NB4 (cell line): Measurements from ENCODE around the gene MERTK.

Experiments
- DNase-seq: peaks from one replicate; pipeline ENCODE4 v3.0.0; 2010; ENCODE audit warnings: low read depth
- H3K4me3 ChIP-seq: one replicate; pipeline ENCODE4 v1.5.1; 2011; ENCODE audit warnings: mild to moderate bottlenecking, low read depth, low read length, moderate library complexity
- MYC ChIP-seq: IDR thresholded peaks from 2 replicates; pipeline ENCODE4 v1.6.1; 2011; ENCODE audit warnings: low read depth, low read length
- POLR2A ChIP-seq: IDR thresholded peaks from 2 replicates; pipeline ENCODE4 v1.6.1; 2011; ENCODE audit warnings: mild to moderate bottlenecking; ENCODE audit not compliant: insufficient read length; ENCODE audit errors: extremely low read depth
- TF ChIP-seq, protein P1 (sequence below): IDR thresholded peaks from one replicate; pipeline ENCODE4 v1.5.1; 2012; ENCODE audit warnings: low read depth, low read length
- TF ChIP-seq, protein P2 (sequence below): IDR thresholded peaks from 2 replicates; pipeline ENCODE4 v1.6.1; 2011; ENCODE audit warnings: low read depth, low read length

The MERTK gene

DNA sequence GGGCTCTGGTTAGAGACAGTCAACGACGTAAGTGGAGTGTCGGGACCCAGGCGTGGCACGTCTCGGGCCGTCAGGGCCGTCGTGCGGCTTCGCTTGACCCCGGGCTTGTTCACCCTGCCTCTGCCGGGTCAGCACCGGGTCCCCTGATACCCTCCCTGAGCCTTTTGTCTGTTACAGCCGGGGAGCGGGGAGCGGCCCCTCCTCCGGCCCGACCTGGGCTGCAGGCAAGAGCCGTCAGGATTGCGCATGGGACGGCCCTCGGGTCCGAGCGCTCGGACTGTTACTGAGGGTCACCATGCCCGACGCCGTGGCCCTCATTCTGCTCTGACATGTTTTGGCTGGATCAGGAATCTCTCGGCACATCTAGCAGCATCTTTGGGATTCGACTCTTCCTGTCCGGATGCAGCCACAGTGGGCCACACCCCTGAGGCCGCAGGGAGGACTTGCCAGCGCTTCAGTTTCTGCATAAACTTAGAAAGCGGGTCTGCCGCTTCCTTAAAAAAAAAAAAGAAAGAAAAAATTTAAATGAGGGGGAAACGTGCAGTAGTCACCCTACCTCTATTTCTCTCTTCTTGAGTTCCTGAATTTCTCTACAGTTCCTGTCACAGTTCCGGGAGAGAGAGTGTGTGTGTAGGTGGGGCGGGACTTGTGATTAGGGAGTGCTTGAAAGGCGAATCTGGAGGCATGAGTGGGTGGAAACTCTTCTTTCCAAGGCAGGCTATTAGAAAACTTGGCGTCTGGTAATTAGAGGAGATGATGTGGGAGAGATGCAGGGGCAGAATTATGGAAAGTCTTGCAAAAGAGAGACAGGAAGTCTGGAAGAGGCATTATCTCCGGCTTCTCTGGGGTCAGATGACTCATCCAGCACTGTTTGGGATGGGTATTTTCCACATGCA, 157.6 kb downstream of the MERTK start:
- DNase-seq: peak; percentile 84
- TF ChIP-seq, protein P1, sequence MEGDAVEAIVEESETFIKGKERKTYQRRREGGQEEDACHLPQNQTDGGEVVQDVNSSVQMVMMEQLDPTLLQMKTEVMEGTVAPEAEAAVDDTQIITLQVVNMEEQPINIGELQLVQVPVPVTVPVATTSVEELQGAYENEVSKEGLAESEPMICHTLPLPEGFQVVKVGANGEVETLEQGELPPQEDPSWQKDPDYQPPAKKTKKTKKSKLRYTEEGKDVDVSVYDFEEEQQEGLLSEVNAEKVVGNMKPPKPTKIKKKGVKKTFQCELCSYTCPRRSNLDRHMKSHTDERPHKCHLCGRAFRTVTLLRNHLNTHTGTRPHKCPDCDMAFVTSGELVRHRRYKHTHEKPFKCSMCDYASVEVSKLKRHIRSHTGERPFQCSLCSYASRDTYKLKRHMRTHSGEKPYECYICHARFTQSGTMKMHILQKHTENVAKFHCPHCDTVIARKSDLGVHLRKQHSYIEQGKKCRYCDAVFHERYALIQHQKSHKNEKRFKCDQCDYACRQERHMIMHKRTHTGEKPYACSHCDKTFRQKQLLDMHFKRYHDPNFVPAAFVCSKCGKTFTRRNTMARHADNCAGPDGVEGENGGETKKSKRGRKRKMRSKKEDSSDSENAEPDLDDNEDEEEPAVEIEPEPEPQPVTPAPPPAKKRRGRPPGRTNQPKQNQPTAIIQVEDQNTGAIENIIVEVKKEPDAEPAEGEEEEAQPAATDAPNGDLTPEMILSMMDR: no peak
- peak; percentile 35 for TF ChIP-seq POLR2A
- H3K4me3 ChIP-seq: peak overlapping the region; percentile 77

DNA sequence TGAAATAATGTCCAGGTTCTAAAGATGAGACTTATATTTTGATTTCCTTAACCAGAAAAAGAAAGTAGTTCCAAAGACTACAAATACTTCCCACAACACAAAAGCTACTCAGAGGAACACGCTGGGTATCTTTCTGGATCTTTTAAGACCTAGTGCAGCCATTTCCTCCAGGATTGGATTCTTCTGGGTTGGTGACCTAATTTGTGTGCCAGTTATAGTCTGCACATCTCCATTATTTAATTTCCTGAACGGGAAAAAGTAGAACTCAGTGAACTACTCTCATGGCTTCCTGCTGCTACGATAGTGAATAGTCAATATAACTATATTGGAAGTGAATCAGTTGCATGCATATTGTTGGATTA, 158.2 kb downstream of the MERTK start:
- DNase-seq: no peak
- H3K4me3 ChIP-seq: peak overlapping the region; percentile 77
- TF ChIP-seq, protein P1: no peak
- TF ChIP-seq MYC (no peak), POLR2A (no peak)
- TF ChIP-seq, protein P2, sequence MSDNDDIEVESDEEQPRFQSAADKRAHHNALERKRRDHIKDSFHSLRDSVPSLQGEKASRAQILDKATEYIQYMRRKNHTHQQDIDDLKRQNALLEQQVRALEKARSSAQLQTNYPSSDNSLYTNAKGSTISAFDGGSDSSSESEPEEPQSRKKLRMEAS: no peak

DNA sequence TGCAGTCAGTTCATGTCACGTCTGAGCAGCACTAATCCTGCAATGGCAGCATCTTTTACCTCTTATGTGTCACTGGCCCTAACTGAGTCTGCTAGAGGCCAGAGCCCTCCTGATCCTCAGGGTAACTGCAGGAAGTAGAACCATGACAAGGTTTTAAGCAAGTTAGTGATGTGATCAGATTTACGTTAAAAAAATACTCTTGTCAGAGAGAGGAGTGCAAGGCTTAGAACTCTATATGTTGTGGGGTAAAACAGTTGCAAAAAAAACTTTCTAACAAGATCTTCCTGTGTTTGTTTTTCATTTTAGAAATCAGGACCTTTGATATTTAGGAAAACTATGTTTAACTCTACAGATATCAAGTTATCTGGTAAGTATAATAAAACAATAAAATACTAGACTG, 161.3 kb downstream of the MERTK start:
- TF ChIP-seq POLR2A (no peak), MYC (no peak)
- TF ChIP-seq, protein P2: no peak
- TF ChIP-seq, protein P1: no peak
- DNase-seq: no peak
- H3K4me3 ChIP-seq: no peak overlapping the region

DNA sequence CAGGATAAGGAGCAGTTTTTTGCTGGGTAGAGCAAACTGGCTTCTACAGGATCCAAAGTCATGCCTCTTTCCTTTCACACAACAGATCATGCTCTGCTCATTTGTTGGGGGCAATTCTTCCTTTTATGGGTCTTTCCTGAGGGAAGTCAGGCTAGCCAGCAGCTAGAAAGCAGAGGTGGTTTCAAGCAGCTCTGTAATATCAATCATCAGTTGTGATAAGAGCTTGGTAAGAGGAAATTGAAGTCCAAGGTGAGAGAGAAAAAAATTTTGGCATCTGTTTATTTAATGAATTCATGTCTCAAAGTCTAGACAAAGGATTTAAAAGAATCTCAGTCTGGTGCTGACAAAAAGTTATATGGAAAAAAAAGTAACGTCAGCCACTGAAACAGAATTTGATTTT, 162.9 kb downstream of the MERTK start:
- no peak for TF ChIP-seq MYC
- TF ChIP-seq, protein P2: no peak
- TF ChIP-seq, protein P1: no peak
- TF ChIP-seq POLR2A: no peak
- no peak for DNase-seq
- H3K4me3 ChIP-seq: no peak overlapping the region

DNA sequence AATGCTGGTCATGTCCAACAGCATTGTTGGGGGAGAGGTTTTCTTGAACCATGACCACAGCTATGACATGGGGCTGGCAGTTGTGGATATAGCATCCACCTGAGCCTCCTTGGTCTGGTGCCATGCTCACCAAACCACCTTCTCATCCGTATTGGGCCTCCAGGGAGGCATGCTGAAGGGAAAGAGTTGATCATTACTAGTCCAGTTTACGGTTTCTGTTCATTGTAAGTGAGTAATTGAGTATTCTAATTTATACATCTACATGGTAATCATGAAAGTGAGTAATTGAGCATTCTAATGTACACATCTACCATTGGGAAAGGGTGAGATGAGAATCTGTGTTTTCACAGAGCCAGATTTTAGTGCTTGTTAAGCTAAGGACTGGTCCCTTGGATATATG, 163.4 kb downstream of the MERTK start:
- no peak overlapping the region for H3K4me3 ChIP-seq
- TF ChIP-seq, protein P2: no peak
- TF ChIP-seq, protein P1: no peak
- TF ChIP-seq POLR2A (no peak), MYC (no peak)
- DNase-seq: no peak

DNA sequence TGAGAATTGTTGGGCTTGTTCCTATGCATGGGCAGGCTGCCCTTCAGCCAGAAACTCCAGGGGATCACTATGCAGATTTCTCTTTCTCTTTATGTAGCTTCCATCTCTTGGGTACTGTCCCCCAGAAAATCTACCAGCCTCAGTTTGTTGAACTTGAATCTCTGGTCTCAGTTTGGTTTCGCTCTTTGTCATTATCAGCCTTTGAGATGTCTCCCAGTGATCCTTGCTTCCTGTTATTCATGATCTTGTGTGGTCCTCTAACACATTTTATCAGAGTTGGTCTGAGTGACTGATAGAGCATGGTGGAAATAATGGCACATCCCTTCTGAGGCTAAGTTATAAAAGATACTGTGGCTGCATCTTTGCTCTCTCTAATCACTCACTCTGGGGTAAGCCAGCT, 164.5 kb downstream of the MERTK start:
- DNase-seq: no peak
- TF ChIP-seq POLR2A: no peak
- TF ChIP-seq, protein P1: no peak
- TF ChIP-seq, protein P2: no peak
- no peak for TF ChIP-seq MYC
- H3K4me3 ChIP-seq: no peak overlapping the region
